PFSK-1 (cell line): ENCODE measurements around the gene SLC46A3.

Experiments used
- FOXP2 ChIP-seq: optimal IDR thresholded peaks from 2 replicates; pipeline ENCODE3; 2011; ENCODE audit warnings: borderline replicate concordance, control low read depth, inconsistent platforms; ENCODE audit not compliant: insufficient read depth; ENCODE audit errors: extremely low read length, extremely low read depth
- POLR2AphosphoS5 ChIP-seq: IDR thresholded peaks from 2 replicates; pipeline ENCODE4 v1.6.1; 2012; ENCODE audit warnings: low read depth, mild to moderate bottlenecking, control low read depth, low read length, moderate library complexity
- REST ChIP-seq, 2 experiments: IDR thresholded peaks; 2 replicates each; pipeline versions ENCODE4 v1.6.1 to v1.8.0; 2011 to 2012; ENCODE audit warnings: low read depth in 2 of 2, low read length in 2 of 2, control low read depth in 1 of 2, inconsistent platforms in 1 of 2, mild to moderate bottlenecking in 1 of 2, moderate library complexity in 1 of 2; ENCODE audit not compliant: insufficient read depth in 1 of 2
- SIN3A ChIP-seq: IDR thresholded peaks from 2 replicates; pipeline ENCODE4 v1.6.1; 2012; ENCODE audit warnings: mild to moderate bottlenecking, low read length, moderate library complexity, borderline replicate concordance; ENCODE audit not compliant: insufficient read depth
- TAF1 ChIP-seq: IDR thresholded peaks from 2 replicates; pipeline ENCODE4 v1.6.1; 2012; ENCODE audit warnings: low read length, control low read depth, borderline replicate concordance; ENCODE audit not compliant: insufficient read depth

Gene SLC46A3

GRCh38 chr13:28725046-28725610 is 6.4 kb upstream of the SLC46A3 start:
- TF ChIP-seq TAF1 (no peak), POLR2AphosphoS5 (no peak), REST (IDR thresholded peaks at IDR 0.05; ENCODE audit: insufficient read depth in 1 of 2, low read depth in 2 of 2, low read length in 2 of 2) (no peak), SIN3A (no peak), FOXP2 (no peak)

GRCh38 chr13:28723806-28724205 is 5.0 kb upstream of the SLC46A3 start:
- TF ChIP-seq TAF1 (no peak), POLR2AphosphoS5 (no peak), SIN3A (no peak), FOXP2 (no peak), REST (IDR thresholded peaks at IDR 0.05; ENCODE audit: insufficient read depth in 1 of 2, low read depth in 2 of 2, low read length in 2 of 2) (no peak)

- TF ChIP-seq TAF1 (no peak), FOXP2 (no peak), REST (IDR thresholded peaks at IDR 0.05; ENCODE audit: insufficient read depth in 1 of 2, low read depth in 2 of 2, low read length in 2 of 2) (no peak), SIN3A (no peak), POLR2AphosphoS5 (no peak)
These were observed 671 bp upstream of the SLC46A3 start for GRCh38 chr13:28719227-28720055.

GRCh38 chr13:28718196-28718542 is 601 bp downstream of the SLC46A3 start:
- TF ChIP-seq SIN3A: no peak
- TF ChIP-seq TAF1: no peak
- TF ChIP-seq POLR2AphosphoS5: no peak
- TF ChIP-seq FOXP2: no peak
- no peak for TF ChIP-seq REST (IDR thresholded peaks at IDR 0.05; ENCODE audit: insufficient read depth in 1 of 2, low read depth in 2 of 2, low read length in 2 of 2)

GRCh38 chr13:28717170-28717569 is 1.6 kb downstream of the SLC46A3 start:
- TF ChIP-seq REST (IDR thresholded peaks at IDR 0.05; ENCODE audit: insufficient read depth in 1 of 2, low read depth in 2 of 2, low read length in 2 of 2): no peak
- TF ChIP-seq FOXP2: no peak
- TF ChIP-seq TAF1: no peak
- TF ChIP-seq POLR2AphosphoS5: no peak
- no peak for TF ChIP-seq SIN3A
